EH (cell line): ENCODE results near the gene EPB41L4B.
"Not testable (repeated sequence)": the region's sequence is repeated elsewhere in the genome, so short reads cannot be mapped to it uniquely, and the experiment has no call there.

ENCODE experiments used
- DNase-seq: peaks from one replicate; pipeline ENCODE4 v3.0.0-alpha.2; 2015; ENCODE audit warnings: low read depth

EPB41L4B gene

DNA sequence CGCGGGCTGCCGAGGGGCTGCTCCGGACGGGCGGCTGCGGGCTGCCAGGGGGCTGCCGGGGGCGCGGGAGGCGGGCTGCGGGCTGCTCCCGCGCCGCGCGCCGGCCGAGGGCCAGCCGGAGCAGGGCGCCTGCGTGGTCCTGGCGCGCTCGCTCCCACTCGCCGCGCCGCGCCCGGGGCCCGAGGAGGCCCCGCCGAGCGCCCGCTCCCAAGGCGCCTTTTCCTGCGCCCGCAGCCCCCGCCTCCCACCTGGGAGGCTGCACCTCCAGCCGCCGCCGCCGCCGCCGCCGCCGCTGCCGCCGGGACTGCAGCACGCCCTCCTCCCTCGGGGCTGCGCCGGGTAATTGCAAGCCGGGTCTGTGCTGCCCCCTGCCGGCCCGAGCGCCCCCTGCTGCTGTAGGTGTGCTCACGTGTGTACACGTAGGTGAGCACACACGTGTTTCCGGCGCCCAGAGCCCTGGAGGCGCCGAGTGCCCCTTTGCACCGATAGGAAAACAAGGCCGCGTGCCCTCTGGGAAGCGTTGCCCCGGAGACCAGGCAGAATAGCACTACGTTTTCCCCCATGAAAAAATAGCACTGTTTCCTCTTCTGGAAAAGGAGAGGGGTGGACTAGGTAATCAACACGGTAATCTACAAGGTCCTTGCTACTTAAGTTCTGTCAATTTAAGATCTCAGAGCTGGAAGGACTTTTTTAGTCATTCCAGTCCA, at the start of gene EPB41L4B:
Gene EPB41L4B (minus strand): TSS at position 318 of the 707 bp plus-strand sequence. CDS start 613 bp downstream, outside the sequence.
- DNase-seq: peak; percentile 73

DNA sequence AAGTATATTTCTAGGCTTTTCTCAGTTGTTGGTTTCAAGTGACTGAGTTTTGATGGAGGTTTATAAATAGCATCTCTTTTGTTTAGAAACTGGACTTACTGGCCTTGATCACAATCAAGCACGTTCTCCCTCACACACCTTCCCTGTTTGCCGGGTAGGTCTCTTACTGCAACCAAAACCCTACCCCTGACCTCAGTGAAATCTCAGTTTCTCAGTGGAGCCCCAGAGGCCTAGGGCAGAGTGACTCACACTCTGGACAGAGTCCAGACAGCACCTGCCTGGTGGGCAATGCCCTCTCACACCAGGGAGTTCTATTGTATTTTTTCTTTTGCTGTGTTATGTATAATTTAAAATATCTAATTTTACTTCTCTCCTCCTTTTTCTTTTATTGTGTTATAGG, 48.4 kb upstream of the EPB41L4B start:
- DNase-seq: no peak

DNA sequence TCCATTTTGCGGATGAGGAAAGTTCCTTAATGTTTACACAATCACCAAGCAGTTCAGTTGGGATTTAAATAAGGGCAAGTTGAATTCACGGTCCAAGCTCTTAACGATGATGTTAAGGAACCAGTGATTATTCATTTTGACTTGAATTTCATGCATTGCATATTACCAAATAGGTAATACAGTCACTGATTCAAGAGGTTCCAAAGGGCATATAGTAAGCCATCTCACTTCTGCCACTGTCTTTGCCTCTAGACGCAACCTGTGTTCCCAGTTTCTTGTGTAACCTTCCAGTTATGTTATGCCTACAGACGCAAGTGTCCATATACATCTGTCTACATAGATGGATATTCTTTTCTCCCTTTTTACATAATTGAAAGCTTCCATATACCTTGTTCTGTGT, 39.9 kb upstream of the EPB41L4B start:
- no peak for DNase-seq

DNA sequence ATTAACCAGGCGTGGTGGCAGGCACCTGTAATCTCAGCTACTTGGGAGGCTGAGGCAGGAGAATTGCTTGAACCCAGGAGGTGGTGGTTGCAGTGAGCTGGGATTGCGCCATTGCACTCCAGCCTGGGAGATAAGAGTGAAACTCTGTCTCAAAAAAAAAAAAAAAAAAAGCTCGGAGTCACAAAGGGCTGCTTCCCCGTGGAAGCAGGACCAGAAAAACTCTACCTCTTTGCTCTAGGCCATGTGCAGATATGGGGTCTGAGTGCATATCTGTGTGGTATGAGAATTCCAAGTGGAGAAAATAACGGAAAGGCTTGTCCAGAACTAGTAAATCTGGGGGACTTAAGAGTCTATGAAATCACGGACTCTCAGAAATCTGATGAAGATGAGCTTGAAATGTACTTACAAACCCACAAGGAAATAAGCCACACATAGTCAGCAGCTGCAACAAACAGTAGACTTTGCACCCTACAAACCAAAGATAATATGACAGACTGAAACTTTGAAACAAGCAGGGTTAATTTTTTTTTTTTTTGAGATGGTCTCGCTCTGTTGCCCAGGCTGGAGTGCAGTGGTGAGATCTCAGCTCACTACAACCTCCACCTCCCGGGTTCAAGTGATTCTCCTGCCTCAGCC, 38.2 kb upstream of the EPB41L4B start:
- not testable (repeated sequence) for DNase-seq

DNA sequence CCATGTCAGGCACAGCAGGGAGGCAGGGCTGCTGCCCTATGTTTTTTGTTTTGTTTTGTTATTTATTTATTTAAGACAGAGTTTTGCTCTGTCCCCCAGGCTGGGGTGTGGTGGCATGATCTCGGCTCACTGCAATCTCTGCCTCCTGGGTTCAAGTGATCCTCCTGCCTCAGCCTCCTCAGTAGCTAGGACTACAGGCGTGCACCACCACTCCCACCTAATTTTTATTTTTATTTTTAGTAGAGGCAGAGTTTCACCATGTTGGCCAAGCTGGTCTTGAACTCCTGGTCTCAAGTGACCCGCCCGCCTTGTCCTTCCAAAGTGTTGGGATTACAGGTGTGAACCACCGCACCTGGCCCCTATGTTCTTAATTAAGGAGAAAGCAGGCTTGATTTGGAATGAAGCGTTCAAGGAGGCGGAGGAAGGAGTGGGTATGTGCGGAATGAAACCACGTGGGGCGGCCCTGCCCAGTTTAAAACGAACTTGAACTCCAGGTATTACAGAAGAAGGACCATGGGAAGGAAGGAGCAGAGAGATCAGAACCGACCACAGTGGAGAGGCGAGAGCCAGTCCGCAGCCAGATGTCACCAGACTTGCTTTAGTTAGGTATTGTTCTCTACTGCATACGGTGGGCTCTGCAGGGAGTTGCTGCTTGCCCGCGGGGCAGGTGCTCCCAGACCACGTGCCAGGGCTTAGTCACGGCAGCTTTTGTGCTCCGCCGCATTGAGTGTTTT, 34.9 kb upstream of the EPB41L4B start:
- DNase-seq: no peak

DNA sequence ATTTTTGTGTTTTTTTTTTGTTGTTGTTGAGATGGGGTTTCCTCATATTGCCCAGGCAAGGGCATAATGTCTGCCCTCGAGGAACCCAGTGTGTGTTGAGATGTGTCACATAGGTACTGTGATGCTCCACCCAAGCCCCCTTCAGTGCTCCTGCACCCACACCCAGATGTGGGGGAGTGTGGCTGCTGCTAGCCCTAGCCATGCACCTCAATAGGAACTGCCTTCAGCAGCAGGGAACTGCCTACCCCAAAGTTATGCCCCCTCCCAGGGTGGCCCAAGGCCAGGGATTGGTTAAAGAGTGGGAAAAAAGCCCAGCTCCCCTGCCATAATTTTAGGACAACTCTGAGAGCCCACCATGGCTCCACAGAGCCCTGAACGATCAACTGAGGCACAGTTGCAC, 33.3 kb upstream of the EPB41L4B start:
- DNase-seq: no peak

DNA sequence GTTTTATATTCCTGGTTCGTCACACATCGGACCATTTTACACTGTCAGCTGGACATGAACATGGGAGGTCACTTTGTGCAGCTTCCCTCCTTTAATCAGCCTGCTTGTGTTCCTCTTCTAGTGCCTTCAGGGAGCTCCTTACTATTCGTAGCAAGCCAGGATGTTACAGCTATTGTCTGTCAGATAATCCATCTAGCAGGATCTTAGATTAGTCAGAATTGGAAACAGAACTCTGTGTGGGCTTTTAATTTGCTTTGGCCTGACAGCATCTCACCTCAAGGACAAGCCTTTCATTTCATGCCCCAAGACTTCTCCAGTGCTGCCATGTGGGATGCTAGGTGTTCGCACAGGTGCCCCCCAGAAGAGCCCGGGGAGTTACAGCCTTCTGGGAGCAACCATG, 30.2 kb upstream of the EPB41L4B start:
- no peak for DNase-seq

DNA sequence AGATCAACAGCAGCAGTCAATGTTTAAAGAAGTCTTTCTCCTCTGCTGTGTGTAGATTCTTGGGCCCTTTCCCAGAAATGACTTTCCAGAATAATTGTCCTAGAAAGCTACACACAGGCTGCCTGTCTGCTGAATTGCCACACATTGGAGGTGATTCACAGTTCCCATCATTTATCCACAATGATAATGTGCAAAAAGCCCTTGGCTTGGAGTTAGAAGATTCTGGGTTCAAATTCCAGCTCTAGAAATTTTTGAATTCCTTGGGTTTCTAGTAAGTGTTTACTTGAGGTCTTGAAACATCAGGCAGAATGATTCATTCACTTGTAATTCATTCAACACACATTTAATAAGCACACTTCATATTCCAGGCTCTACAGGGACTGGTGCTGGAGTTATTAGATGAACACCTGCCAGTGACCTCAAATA, 28.6 kb upstream of the EPB41L4B start:
- peak; percentile 95 for DNase-seq

DNA sequence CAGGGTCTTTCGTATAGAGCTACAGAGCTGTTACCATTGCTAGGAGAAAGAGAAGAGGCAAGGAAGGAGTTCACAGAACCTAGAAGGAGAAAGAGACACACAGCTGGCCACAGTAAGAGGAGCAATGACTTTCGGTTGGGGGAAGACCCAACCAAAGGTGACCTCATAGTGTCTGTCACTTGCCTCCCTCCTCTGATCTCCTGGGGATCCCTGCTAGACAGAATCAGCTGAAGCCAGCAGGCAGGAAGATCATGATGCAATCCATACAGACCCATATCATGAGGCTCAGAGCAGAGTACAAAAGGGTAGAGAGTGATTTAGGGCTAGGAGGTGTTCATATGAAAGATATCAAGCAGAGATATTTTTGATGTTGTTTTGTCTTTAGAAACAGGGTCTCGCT, 26.0 kb upstream of the EPB41L4B start:
- DNase-seq: no peak

DNA sequence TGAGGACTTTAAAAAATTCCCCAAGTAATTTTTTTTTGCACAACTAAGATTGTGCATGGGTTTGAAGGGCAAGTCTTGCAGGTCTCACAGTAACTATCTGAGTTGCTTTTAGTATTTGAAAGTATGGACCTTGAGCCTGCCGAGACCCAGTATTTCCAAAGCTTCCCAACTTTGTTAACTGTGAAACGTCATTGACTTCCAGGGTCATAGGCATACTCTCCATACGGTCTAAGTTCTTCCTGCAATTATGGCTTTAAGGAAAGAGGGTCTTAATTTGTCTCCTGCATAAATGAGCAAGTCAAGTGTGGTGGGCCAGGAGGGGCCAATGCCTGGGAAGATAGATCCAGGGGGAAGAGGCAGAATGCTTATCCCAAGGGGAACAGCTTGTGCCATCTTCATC, 24.0 kb upstream of the EPB41L4B start:
- DNase-seq: no peak

DNA sequence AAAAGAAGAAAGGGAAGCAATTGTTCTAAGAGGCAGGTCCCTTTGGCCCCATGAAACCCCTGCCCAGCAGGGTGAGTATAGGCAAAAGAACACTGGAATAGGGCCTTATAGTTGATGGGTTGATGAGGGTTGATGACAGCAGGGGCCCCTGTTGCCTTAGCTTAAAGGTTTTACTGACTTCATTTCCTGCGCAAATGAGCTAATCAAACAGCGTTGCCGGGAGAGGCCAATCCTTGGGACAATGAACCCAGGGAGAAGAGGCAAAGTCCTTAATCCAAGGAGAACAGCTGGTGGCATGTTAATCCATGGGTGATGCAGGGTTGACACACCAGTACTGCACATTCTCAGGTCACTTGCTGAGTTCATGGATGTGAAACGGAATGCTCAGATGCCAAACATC, 22.0 kb upstream of the EPB41L4B start:
- DNase-seq: no peak

DNA sequence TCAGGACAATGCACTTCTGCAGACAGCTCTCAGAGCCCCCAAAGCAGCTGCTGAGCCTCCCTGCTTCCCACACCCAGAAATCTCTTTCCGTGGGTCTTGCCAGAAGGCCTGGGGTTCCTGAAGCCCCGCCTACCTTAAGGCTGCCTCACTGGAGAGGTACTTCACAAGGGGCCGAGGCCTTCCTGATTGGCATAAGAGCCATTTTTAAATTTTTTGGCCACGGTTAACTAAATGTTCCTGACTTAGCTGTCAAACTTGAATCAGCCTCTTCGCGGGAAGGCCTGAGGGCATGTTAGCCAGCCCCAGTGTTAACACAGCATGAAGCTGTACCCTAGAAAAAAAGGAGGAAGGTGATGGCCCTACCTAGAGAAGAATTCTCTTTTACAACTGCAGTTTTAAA, 20.7 kb upstream of the EPB41L4B start:
- no peak for DNase-seq

DNA sequence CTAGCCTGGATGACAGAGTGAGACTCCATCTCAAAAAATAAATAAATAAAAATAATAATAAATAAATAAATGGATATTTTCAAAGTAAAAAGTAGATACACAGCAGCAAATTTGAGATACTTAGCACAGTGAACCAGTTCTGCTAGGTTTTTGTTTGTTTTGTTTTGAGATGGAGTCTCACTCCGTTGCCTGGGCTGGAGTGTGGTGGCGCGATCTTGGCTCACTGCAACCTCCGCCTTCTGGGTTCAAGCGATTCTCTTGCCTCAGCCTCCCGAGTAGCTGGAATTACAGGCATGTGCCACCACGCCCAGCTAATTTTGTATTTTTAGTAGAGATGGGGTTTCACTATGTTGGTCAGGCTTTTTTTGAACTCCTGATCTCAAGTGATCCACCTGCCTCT, 20.1 kb upstream of the EPB41L4B start:
- DNase-seq: not testable (repeated sequence)

DNA sequence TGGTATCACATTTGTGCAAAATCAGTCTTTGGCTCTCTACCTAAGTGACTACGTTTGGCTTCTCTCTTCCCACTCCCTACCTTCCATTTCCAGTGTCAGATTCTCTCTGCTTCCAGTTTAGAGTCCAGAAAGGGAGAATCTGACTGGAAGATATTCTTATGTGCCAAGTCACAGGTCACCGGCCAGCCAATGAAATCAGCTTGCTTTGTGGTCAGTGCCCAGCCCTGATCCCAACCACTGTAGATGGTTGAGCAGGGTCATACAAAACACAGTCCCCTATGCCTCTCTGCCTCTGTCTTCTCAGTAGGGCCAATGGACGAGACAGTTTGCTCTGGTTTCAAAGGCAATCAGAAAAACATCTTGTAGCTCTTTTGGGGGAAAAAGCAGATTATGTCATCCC, 15.6 kb upstream of the EPB41L4B start:
- no peak for DNase-seq

DNA sequence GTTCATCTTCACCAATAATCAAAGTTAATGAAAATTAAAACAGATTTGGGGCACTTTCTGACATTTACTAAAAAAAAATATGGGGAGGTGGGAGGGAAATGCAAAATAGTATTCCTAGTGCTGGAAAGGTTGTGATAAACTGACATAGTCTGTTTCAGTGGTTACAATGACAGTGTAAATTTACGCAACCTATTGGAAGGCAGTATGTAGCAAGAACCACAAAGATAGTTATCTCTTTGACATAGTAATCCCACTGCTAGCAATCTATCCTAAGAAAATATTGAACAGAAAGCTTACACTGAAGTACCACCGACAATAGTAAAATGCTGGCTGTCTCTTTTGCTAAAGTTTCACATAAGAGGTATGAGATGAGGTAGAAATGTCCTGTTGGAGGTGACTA, 15.1 kb upstream of the EPB41L4B start:
- DNase-seq: no peak

DNA sequence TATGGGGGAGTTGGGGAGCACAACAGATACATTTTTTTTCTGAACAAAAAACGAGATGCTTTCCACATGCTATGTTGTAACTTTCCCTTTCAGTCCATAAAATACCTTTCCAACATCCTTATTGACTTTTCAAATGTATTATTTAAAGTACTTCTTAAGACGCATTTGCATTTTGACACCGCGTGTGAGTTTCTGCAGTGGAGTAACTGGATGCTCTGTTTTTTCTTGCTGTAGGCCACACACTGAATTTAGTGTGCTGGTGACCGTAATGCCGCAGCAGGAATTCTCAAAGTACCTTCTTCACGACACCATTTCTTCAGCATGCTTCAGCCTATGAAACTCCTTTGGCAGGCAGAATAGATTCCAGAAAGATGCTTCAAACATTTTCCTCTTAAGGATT, 14.3 kb upstream of the EPB41L4B start:
- DNase-seq: no peak

DNA sequence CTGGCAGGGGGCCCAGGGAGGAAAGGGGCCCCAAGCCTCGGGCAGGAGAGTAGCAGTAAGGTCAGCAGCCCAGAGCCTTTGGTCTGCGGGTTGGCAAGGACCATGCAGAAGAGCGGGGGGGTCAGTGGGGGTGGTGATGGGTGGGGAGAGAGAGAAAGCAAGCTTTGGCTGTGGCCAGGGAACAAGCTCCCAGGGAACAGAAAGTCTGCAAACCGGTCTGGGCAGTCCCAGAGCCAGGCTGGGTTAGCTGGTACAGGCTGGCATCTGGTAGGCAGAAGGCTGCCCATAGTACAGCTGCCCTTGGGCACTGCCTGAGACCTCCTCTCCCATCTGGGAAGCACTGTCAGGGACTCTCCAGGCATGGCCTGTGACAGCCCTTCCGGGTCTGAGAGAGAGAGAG, 10.5 kb upstream of the EPB41L4B start:
- DNase-seq: no peak

DNA sequence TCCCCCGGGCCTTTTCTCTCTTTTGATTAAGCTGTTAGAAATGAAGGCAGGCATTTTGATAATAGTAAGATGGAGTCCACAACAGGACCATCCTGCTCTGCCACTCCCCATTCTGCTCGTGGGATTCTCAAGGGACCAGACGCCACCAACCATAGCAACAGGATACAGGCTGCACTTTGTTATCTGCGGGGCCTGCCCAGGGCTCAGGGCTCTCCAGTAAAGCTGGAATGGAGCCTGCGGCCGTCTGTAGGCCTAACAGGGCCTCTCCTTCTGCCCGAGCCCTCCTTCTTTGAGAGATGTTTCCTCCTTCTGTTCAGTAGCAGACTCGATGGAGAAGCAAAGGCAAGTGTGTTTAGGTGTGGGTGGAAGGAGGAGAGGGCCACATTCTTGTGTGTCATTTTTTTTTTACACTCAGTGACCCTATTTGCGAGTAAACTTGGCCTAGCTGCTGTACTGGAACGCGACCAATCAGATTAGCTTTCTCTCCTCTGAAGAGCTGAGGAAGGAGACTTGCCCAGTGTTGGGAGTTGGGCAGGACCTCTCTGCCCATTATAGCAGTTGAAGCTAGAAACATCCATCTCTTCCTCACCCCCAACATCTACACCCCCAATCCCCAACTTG, 8.9 kb upstream of the EPB41L4B start:
- no peak for DNase-seq

DNA sequence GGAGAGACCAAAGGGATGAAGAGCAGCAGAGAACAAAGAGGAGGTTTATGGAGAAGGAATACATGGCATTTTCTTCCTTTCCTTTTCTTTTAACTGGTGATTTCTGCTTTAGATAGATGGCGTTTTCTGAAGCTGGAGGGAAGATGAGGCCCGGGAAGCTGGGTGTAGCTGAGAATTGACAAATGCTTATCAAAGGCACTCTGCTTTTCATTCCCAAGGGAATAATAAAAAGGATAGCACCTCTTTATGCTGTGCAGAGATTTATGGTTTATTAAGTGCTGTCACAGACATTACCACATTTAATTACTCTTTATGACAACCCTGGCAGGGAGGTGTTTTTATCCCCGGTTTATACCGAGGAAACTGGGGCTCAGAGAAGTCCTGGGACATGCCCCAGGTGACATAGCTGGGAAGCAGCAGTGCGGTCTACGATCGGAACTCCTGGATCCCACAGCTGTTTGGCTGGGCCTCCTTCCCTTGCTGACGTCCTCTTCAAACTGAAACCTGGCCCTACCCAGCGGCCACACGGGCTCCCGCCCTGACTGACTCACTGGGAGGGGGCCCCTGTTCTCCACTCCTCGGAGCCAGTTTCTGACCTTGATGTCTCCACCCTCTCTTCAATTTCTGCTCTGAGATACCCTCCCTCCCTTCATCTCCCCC, 8.2 kb upstream of the EPB41L4B start:
- peak; percentile 28 for DNase-seq

DNA sequence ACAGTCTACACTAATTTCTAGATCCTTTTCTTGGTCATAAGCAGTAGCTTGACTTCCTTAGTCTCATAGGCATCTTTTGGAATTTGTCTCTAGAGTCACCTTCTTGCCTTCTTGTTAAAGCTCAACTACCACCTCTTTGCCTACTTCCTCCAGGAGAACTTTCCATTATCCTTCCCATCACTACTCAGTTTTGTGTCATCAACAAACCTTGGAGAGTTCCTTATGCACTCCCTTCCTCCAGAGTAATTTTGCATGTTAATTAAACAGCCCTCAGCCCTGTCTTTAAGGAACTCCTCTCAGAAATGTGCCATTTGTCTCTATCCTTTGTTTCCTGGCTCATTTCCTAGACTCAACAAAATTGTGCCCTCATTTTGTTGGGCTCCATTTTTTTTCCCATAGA, 4.2 kb upstream of the EPB41L4B start:
- no peak for DNase-seq

DNA sequence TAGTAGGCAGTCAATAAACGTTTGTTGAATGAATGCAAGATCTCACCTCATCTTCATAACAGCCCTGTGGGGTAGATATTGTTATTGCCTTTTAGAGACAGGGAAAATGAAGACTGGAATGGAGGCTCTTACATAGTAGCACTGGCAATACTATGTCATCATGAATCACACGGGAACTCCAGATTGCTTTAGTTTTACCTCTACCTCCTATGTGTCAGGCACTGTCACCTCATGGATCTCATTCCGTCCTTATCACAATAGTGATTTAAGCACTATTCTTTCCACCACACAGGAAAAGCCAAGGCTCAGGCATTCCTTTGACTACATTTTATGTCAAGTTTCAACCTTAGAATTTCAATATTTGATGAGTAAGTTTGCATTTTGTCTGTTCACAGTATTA, 2.9 kb upstream of the EPB41L4B start:
- no peak for DNase-seq

DNA sequence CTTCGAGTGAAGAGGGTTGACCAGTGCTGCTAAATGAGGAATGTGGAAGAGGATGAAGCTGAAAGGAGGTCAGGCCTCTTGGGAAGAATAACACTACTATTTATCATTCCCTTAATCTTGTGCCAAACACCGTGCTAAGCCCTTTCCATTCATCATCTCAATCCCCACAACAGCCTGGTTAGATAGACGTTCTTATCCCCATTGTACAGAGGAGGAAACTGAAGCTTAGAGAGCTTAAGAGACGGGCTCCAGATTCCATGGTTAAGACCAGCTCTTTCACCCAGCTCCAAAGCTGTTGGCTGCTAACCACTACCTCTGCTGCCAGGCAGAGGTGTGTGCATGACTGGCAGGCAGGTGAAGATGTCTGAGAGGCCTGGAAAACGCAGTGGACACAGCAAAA, 868 bp upstream of the EPB41L4B start:
- DNase-seq: no peak
